ENCODE measurements around the gene MBNL1. TPM values are rescaled to one million over a fixed set of nuclear protein-coding genes. Genes with fewer than 3 reads are reported as not detected.

MBNL1 gene
- polyA plus RNA-seq, 1 donor from 2014 or later: 12.7 TPM

GRCh38 chr3:152291238-152291637 is 22.5 kb downstream of the MBNL1 start:
- H3K9me2 ChIP-seq (ENCODE audit: insufficient read depth, low read length): no peaks in the 10 kb centered on the region
- no peaks in the 10 kb centered on the region for H3K27me3 ChIP-seq (ENCODE audit: insufficient read depth, low read depth, low read length)
- H3F3A ChIP-seq (ENCODE audit: insufficient read depth, low read length, poor library complexity, severe bottlenecking): no peaks in the 10 kb centered on the region
- no peak overlapping the region for H3K4me3 ChIP-seq (ENCODE audit: low read length)
- H3K4me2 ChIP-seq (ENCODE audit: low read length): no peak overlapping the region
- no peak overlapping the region for H3K27ac ChIP-seq (ENCODE audit: low read length)
- H3K36me3 ChIP-seq (ENCODE audit: insufficient read depth, low read length): no peaks in the 10 kb centered on the region
- H3K9ac ChIP-seq (ENCODE audit: low read length): no peak overlapping the region
- H2AFZ ChIP-seq (ENCODE audit: low read depth, low read length): no peak overlapping the region
- H3K9me3 ChIP-seq (ENCODE audit: low read length): no peaks in the 10 kb centered on the region
- peaks cover 63% of the 10 kb centered on the region for H3K79me2 ChIP-seq (replicated peaks; ENCODE audit: insufficient read depth, low read length)
- no peaks in the 10 kb centered on the region for H4K20me1 ChIP-seq (ENCODE audit: insufficient read depth)
- TF ChIP-seq POLR2AphosphoS5 (IDR thresholded peaks at IDR 0.05) (no peak), MXI1 (conservative IDR thresholded peaks at IDR 0.05; ENCODE audit: poor library complexity, severe bottlenecking) (no peak), TAF1 (IDR thresholded peaks at IDR 0.05; ENCODE audit: low read depth) (no peak), SMC3 (conservative IDR thresholded peaks at IDR 0.05; ENCODE audit: poor library complexity) (no peak), REST (IDR thresholded peaks at IDR 0.05; ENCODE audit: borderline replicate concordance) (no peak), CTCF (IDR thresholded peaks at IDR 0.05; ENCODE audit: poor library complexity, severe bottlenecking) (no peak), EZH2 (IDR thresholded peaks at IDR 0.05; ENCODE audit: borderline replicate concordance, insufficient read depth, low read length, poor library complexity, severe bottlenecking) (no peak), RAD21 (conservative IDR thresholded peaks at IDR 0.05) (no peak), EP300 (conservative IDR thresholded peaks at IDR 0.05; ENCODE audit: poor library complexity, severe bottlenecking) (no peak)

- H3F3A ChIP-seq (ENCODE audit: insufficient read depth, low read length, poor library complexity, severe bottlenecking): no peaks in the 10 kb centered on the region
- H3K4me2 ChIP-seq (ENCODE audit: low read length): no peak overlapping the region
- H3K27ac ChIP-seq (ENCODE audit: low read length): no peak overlapping the region
- TF ChIP-seq EZH2 (IDR thresholded peaks at IDR 0.05; ENCODE audit: borderline replicate concordance, insufficient read depth, low read length, poor library complexity, severe bottlenecking) (no peak), EP300 (conservative IDR thresholded peaks at IDR 0.05; ENCODE audit: poor library complexity, severe bottlenecking) (no peak), POLR2AphosphoS5 (IDR thresholded peaks at IDR 0.05) (no peak)
- H3K79me2 ChIP-seq (replicated peaks; ENCODE audit: insufficient read depth, low read length): peaks cover 67% of the 10 kb centered on the region
- H4K20me1 ChIP-seq (ENCODE audit: insufficient read depth): no peaks in the 10 kb centered on the region
- no peaks in the 10 kb centered on the region for H3K27me3 ChIP-seq (ENCODE audit: insufficient read depth, low read depth, low read length)
- H2AFZ ChIP-seq (ENCODE audit: low read depth, low read length): no peak overlapping the region
- H3K4me3 ChIP-seq (ENCODE audit: low read length): no peak overlapping the region
- H3K36me3 ChIP-seq (ENCODE audit: insufficient read depth, low read length): no peaks in the 10 kb centered on the region
- no peak overlapping the region for H3K9ac ChIP-seq (ENCODE audit: low read length)
- no peaks in the 10 kb centered on the region for H3K9me3 ChIP-seq (ENCODE audit: low read length)
- no peaks in the 10 kb centered on the region for H3K9me2 ChIP-seq (ENCODE audit: insufficient read depth, low read length)
Measured at GRCh38 chr3:152291649-152292066, 22.9 kb downstream of the MBNL1 start.

All from neural cell (in vitro differentiated cells).